ENCODE results near the gene THBS3. TPM values are rescaled to one million over a fixed set of nuclear protein-coding genes. Genes with fewer than 3 reads are reported as not detected.
"Not testable (repeated sequence)": the region's sequence is repeated elsewhere in the genome, so short reads cannot be mapped to it uniquely, and the experiment has no call there.

The THBS3 gene
- total and polyA plus RNA-seq, 2 of the 4 experiments (the other 2 are of a cell fraction) = 15.1 to 30.4 TPM

- H4K5ac ChIP-seq (ENCODE audit: low read depth, low read length); H3K18ac ChIP-seq (ENCODE audit: low read depth, low read length); in situ Hi-C loops (cut with MboI; ENCODE audit: low sequenced_read_pairs); H3K79me1 ChIP-seq (ENCODE audit: low read depth in 1 of 2, low read length in 2 of 2); H3K9ac ChIP-seq (ENCODE audit: low read depth, low read length); H3K4me2 ChIP-seq (ENCODE audit: low read depth, low read length); intact Hi-C loops (cut with micrococcal nuclease); H3K9me1 ChIP-seq (ENCODE audit: insufficient read depth, low read length); H2BK15ac ChIP-seq (ENCODE audit: low read depth, low read length); H2AK9ac ChIP-seq (replicated peaks; ENCODE audit: low read depth, low read length, poor library complexity); DNase-seq; H3K4me3 ChIP-seq (ENCODE audit: insufficient read depth, low read depth, low read length); dilution Hi-C loops (cut with HindIII; ENCODE audit: low sequenced_read_pairs, unreplicated experiment); BruUV-seq (replicated peaks); CTCF ChIA-PET; H3K14ac ChIP-seq (replicated peaks; ENCODE audit: low read depth, low read length); H3K27me3 ChIP-seq (ENCODE audit: control insufficient read depth, insufficient read depth, low read length); H2BK120ac ChIP-seq (ENCODE audit: low read depth, low read length); H4K20me1 ChIP-seq (ENCODE audit: insufficient read depth, low read length); H3K56ac ChIP-seq (ENCODE audit: extremely low read depth, insufficient read depth, low read length); H2AK5ac ChIP-seq (ENCODE audit: low read depth, low read length); H4K8ac ChIP-seq (ENCODE audit: low read depth in 2 of 2, low read length in 2 of 2); H3K23ac ChIP-seq (ENCODE audit: low read depth, low read length); H2BK20ac ChIP-seq (ENCODE audit: low read depth, low read length); H3K27ac ChIP-seq (ENCODE audit: insufficient read depth, low read length); H3K9me3 ChIP-seq (ENCODE audit: control insufficient read depth, insufficient read depth, low read length); H2BK5ac ChIP-seq (ENCODE audit: low read depth, low read length, poor library complexity, severe bottlenecking); POLR2A ChIA-PET (ENCODE audit: unreplicated experiment); H3K36me3 ChIP-seq (ENCODE audit: control insufficient read depth, insufficient read depth, low read length); H4K91ac ChIP-seq (ENCODE audit: insufficient read depth, low read depth, low read length); ATAC-seq (ENCODE audit: low read depth); H3K4ac ChIP-seq (ENCODE audit: low read depth, low read length); H2AFZ ChIP-seq (replicated peaks; ENCODE audit: low read length, poor library complexity): not testable (repeated sequence)
- peaks cover 11% of the 10 kb centered on the region for H3K4me1 ChIP-seq (ENCODE audit: control insufficient read depth, insufficient read depth, low read length)
- 90% methylated on average over 14 of the region's 45 CpGs; no CpG with 5 or more reads in 1 of the 2 experiments for WGBS, 2 experiments (ENCODE audit: extremely low coverage in 2 of 2, insufficient read length in 1 of 2)
Observed at GRCh38 chr1:155189926-155190325, 17.8 kb downstream of the THBS3 start.
